Measurements from ENCODE around the gene KCNC2. TPM values are rescaled to one million over a fixed set of nuclear protein-coding genes. Genes with fewer than 3 reads are reported as not detected.

The KCNC2 gene
- polyA plus RNA-seq, 3 donors = not detected

DNA sequence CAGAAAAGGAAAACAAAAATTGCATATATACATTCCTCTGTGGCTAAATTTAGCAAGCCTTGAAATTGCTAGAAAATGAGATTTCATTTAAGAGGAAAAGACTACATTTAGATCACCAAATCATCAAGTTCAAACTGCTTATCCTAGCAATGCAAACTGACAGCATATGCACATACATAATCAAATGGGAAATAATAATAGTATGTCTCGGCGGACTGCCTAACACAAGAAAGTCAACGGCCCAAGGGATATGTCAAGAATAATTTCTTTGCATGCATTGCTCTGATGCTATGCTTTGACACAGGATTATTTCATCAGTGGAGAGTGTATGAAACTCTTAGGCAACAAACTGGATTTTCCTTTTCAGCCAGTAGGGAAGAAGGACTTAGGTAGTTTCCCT is 107.9 kb downstream of the KCNC2 start:
- no peak for TF ChIP-seq CTCF (IDR thresholded peaks at IDR 0.05)
- Mint-ChIP-seq H3K27ac (no peak overlapping the region), H3K4me3 (no peak overlapping the region), H3K36me3 (no peaks in the 10 kb centered on the region), H3K4me1 (no peaks in the 10 kb centered on the region), H3K9me3 (no peaks in the 10 kb centered on the region), H3K27me3 (ENCODE audit: low read depth in 3 of 3) (no peaks in the 10 kb centered on the region)
- no peaks in the 10 kb centered on the region for H3K4me1 ChIP-seq (ENCODE audit: control insufficient read depth in 1 of 2, insufficient read depth in 2 of 2, low read length in 2 of 2)
- no peak overlapping the region for H3K27ac ChIP-seq (ENCODE audit: low read depth in 1 of 2, low read length in 2 of 2)
- H3K9me3 ChIP-seq (replicated peaks in 1 of 2; ENCODE audit: control insufficient read depth in 1 of 2, insufficient read depth in 1 of 2, low read length in 2 of 2) = no peaks in the 10 kb centered on the region
- H3K9ac ChIP-seq (ENCODE audit: insufficient read depth, low read length, poor library complexity, severe bottlenecking) = no peak overlapping the region
- WGBS (ENCODE audit: insufficient coverage) = 100% methylated on average over 1 of the region's 3 CpGs
- no peak for DNase-seq
- no peaks in the 10 kb centered on the region for H3K27me3 ChIP-seq (ENCODE audit: control insufficient read depth in 2 of 2, insufficient read depth in 2 of 2, low read length in 2 of 2)
- no peaks in the 10 kb centered on the region for H3K36me3 ChIP-seq (replicated peaks in 1 of 2; ENCODE audit: control insufficient read depth in 1 of 2, insufficient read depth in 2 of 2, low read length in 2 of 2)
- no peak overlapping the region for H3K4me2 ChIP-seq (replicated peaks; ENCODE audit: extremely low read depth, low read length, poor library complexity, severe bottlenecking)
- intact Hi-C loops (cut with micrococcal nuclease) = no loop called here
- no peak overlapping the region for H2AFZ ChIP-seq (ENCODE audit: insufficient read depth, low read depth, low read length, poor library complexity, severe bottlenecking)
- H3K79me2 ChIP-seq (ENCODE audit: insufficient read depth, low read length) = no peaks in the 10 kb centered on the region
- no peaks in the 10 kb centered on the region for H4K20me1 ChIP-seq (ENCODE audit: insufficient read depth, low read length)
- H3K4me3 ChIP-seq (replicated peaks in 1 of 3; ENCODE audit: low read depth in 2 of 3, low read length in 3 of 3) = no peak overlapping the region

GRCh38 chr12:75099210-75099609 is 110.4 kb downstream of the KCNC2 start:
- Histone ChIP-seq H3K4me1 (ENCODE audit: control insufficient read depth in 1 of 2, insufficient read depth in 2 of 2, low read length in 2 of 2) (no peaks in the 10 kb centered on the region), H3K79me2 (ENCODE audit: insufficient read depth, low read length) (no peaks in the 10 kb centered on the region), H3K4me3 (replicated peaks in 1 of 3; ENCODE audit: low read depth in 2 of 3, low read length in 3 of 3) (no peak overlapping the region), H3K4me2 (replicated peaks; ENCODE audit: extremely low read depth, low read length, poor library complexity, severe bottlenecking) (no peak overlapping the region), H3K36me3 (replicated peaks in 1 of 2; ENCODE audit: control insufficient read depth in 1 of 2, insufficient read depth in 2 of 2, low read length in 2 of 2) (no peaks in the 10 kb centered on the region), H3K27ac (ENCODE audit: low read depth in 1 of 2, low read length in 2 of 2) (no peak overlapping the region), H3K27me3 (ENCODE audit: control insufficient read depth in 2 of 2, insufficient read depth in 2 of 2, low read length in 2 of 2) (no peaks in the 10 kb centered on the region), H4K20me1 (ENCODE audit: insufficient read depth, low read length) (no peaks in the 10 kb centered on the region), H2AFZ (ENCODE audit: insufficient read depth, low read depth, low read length, poor library complexity, severe bottlenecking) (no peak overlapping the region), H3K9me3 (replicated peaks in 1 of 2; ENCODE audit: control insufficient read depth in 1 of 2, insufficient read depth in 1 of 2, low read length in 2 of 2) (no peaks in the 10 kb centered on the region), H3K9ac (ENCODE audit: insufficient read depth, low read length, poor library complexity, severe bottlenecking) (no peak overlapping the region)
- no peak for DNase-seq
- Mint-ChIP-seq H3K9me3 (no peaks in the 10 kb centered on the region), H3K4me1 (no peaks in the 10 kb centered on the region), H3K36me3 (no peaks in the 10 kb centered on the region), H3K27ac (no peak overlapping the region), H3K4me3 (no peak overlapping the region), H3K27me3 (ENCODE audit: low read depth in 3 of 3) (no peaks in the 10 kb centered on the region)
- intact Hi-C loops (cut with micrococcal nuclease) = no loop called here
- TF ChIP-seq CTCF (IDR thresholded peaks at IDR 0.05) = no peak

Data from CD14-positive monocyte (primary cell).